Peyer's patch (tissue), 4 donors: ENCODE data around the gene NGEF.

Experiments
- CTCF ChIP-seq, 6 experiments: fragments of 450-650 bp in 4 of 6; fragments of 200-600 bp in 2 of 6; sonication (generic) in 1 of 6; IDR thresholded peaks; one replicate each; pipeline ENCODE4 v1.5.1; 2017 to 2019; ENCODE audit warnings: antibody characterized with exemption in 6 of 6, mild to moderate bottlenecking in 3 of 6, moderate library complexity in 1 of 6
- POLR2A ChIP-seq, 2 donors: fragments of 450-650 bp; IDR thresholded peaks; one replicate each; pipeline ENCODE4 v1.5.1; 2017; ENCODE audit warnings: antibody characterized with exemption in 2 of 2, mild to moderate bottlenecking in 2 of 2, moderate library complexity in 2 of 2

GRCh38 chr2:232833830-232834229 is 179.2 kb downstream of the NGEF start:
- TF ChIP-seq CTCF (IDR thresholded peaks at IDR 0.05) (no peak), POLR2A (IDR thresholded peaks at IDR 0.05) (no peak)
